ENCODE results near the gene SYT6.

Gene SYT6

DNA sequence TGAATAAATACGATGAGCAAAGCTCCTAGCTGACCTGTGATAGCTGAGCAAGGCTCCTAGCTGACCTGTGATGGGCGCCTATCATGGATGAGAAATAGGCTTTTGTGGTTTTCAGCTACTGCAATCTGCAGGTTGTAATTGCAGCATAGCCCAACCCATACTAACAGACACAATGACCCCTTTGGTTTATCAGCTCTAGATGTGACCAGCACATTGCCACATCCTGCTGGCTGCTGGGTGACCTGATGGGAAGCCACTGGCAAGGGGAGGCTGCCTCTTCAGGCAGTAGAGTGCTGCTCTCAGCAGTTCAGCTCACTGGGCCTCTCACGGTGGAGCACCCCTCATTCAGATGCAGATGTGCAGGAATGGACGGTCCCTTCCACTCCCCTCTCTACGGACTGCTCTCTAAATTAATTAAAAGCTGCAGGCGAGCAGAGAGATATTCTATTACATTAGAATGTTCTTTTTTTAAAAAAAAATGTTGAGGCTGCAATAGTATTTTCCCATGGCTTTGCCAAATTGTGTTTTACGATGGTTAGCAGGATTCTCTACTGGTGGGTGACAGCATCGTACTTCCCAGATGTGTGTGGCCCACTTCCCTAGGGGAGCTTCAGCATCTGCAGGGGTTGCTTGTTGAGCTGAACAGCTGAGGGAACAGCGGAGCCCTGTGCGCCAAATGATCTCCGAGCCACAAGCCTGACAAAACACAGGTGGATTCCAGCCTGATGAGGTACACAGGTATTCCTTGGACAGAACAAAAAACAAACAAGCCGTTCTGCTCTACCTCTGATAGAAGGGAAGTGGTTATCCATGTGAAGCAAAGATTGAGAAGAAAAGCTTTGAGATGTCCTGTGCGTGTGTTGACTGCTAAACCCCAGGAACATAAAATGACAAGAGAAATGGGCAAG is 65.0 kb downstream of the SYT6 start:
- no peak overlapping the region for H3K27ac ChIP-seq (ENCODE audit: low read length)
- no peaks in the 10 kb centered on the region for H3K9me3 ChIP-seq (ENCODE audit: control insufficient read depth in 1 of 2, low read length in 2 of 2)
- no peaks in the 10 kb centered on the region for H3K36me3 ChIP-seq (ENCODE audit: control insufficient read depth in 1 of 2, insufficient read depth in 2 of 2, low read length in 2 of 2)
- no peaks in the 10 kb centered on the region for H3K4me1 ChIP-seq (ENCODE audit: control insufficient read depth in 1 of 2, insufficient read depth in 2 of 2, low read length in 2 of 2)
- H3K4me3 ChIP-seq (ENCODE audit: low read depth in 1 of 2, low read length in 2 of 2) = no peak overlapping the region
- H3K27me3 ChIP-seq (ENCODE audit: low read depth, low read length) = no peaks in the 10 kb centered on the region

DNA sequence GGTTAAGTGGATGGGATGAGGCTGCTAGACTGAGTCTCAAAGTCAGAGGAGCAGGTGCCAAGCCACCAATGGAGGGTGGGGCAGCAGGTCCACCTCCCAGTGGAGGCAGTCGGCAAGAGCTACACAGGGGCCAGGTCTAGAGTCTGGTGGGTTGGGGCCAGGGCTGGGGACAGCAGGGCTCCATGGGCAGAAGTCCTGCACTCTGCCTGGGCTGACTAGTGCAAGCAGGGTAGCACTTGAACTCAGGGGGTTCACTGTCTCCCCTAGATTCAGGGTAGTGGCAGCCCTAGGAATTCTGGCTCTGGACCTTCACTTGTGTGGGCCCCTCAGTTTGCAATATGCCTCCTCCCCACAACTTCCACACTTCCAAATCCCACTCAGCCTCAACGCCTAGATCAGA is 66.2 kb downstream of the SYT6 start:
- Histone ChIP-seq H3K9me3 (ENCODE audit: control insufficient read depth in 1 of 2, low read length in 2 of 2) (no peaks in the 10 kb centered on the region), H3K4me3 (ENCODE audit: low read depth in 1 of 2, low read length in 2 of 2) (no peak overlapping the region), H3K27me3 (ENCODE audit: low read depth, low read length) (no peaks in the 10 kb centered on the region), H3K4me1 (ENCODE audit: control insufficient read depth in 1 of 2, insufficient read depth in 2 of 2, low read length in 2 of 2) (peaks cover 0 to under 1% of the 10 kb centered on the region in 2 donors), H3K36me3 (ENCODE audit: control insufficient read depth in 1 of 2, insufficient read depth in 2 of 2, low read length in 2 of 2) (no peaks in the 10 kb centered on the region), H3K27ac (ENCODE audit: low read length) (no peak overlapping the region)

DNA sequence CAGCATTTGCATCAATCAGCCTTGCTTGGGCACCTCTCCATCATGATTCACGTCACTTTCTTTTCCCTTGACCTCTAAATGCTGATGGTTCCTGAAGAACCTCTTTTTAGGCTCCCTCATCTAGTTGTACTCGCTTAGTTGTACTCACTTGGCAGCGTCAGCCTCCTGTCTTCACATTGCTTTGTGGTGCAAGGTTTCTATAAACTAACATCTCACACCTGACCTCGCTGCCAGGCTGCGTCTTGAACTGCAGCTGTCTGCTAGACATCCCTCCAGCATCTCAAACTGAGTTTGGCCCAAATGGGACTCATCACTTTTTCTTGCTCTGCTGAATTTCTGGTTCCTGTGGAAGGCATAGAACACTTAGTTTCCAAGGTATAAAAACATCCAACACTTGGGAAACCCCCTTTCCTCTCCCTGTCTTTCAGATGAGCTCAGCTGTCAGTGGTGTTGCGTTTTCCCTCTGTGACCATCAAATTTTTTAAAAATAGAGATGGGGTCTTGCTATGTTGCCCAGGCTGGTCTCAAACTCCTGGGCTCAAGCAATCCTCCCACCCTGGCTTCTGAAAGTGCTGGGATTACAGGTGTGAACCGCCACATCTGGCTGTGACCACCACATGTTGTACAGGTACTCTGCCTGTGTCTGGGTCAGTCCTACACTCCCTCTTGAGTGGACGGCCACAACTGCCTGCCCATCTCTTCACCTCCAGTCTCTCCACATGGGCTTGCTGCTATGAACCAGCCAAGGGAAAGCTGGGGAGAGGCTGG is 66.9 kb downstream of the SYT6 start:
- peaks cover 3 to 8% of the 10 kb centered on the region in 2 donors for H3K4me1 ChIP-seq (ENCODE audit: control insufficient read depth in 1 of 2, insufficient read depth in 2 of 2, low read length in 2 of 2)
- no peak overlapping the region for H3K4me3 ChIP-seq (ENCODE audit: low read depth in 1 of 2, low read length in 2 of 2)
- no peak overlapping the region for H3K27ac ChIP-seq (ENCODE audit: low read length)
- no peaks in the 10 kb centered on the region for H3K9me3 ChIP-seq (ENCODE audit: control insufficient read depth in 1 of 2, low read length in 2 of 2)
- H3K36me3 ChIP-seq (ENCODE audit: control insufficient read depth in 1 of 2, insufficient read depth in 2 of 2, low read length in 2 of 2) = no peaks in the 10 kb centered on the region
- H3K27me3 ChIP-seq (ENCODE audit: low read depth, low read length) = no peaks in the 10 kb centered on the region

DNA sequence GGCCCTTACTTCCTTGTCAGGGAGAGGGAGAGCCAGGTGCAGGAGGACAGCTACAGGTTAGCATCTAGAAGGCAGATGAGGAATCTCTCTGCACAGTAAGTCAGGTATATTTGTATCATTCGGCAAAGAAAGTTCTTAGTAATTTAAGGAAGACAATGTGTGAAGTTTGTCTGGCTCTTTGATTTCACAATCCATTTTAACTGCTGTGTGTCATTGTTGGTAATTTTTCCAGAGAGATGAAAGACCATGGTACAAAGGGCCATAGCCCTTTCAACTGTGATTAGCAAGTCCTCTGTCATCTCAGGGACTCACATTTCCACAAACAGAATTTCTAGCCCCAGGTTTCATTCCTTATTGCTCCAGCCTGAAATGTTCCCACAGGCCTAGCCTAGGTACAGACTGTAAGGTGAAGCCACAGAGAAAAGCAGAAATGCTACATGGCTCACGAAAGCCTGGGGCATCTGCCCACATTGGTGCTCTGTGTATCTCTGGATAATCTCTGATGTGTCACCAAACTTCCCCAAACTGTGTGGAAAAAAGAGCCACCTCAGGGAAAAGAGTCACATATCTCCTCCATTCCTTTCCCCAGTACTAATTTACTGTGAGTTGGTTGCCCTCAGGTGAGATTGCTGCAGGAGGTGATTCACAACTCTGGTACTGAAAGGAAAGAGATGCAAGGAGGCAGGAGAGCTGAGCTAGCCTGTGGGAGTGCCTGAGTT is 70.6 kb downstream of the SYT6 start:
- Histone ChIP-seq H3K36me3 (ENCODE audit: control insufficient read depth in 1 of 2, insufficient read depth in 2 of 2, low read length in 2 of 2) (no peaks in the 10 kb centered on the region), H3K27me3 (ENCODE audit: low read depth, low read length) (no peaks in the 10 kb centered on the region), H3K27ac (ENCODE audit: low read length) (no peak overlapping the region), H3K4me1 (ENCODE audit: control insufficient read depth in 1 of 2, insufficient read depth in 2 of 2, low read length in 2 of 2) (peaks cover 3 to 16% of the 10 kb centered on the region in 2 donors), H3K9me3 (ENCODE audit: control insufficient read depth in 1 of 2, low read length in 2 of 2) (no peaks in the 10 kb centered on the region), H3K4me3 (ENCODE audit: low read depth in 1 of 2, low read length in 2 of 2) (no peak overlapping the region)

DNA sequence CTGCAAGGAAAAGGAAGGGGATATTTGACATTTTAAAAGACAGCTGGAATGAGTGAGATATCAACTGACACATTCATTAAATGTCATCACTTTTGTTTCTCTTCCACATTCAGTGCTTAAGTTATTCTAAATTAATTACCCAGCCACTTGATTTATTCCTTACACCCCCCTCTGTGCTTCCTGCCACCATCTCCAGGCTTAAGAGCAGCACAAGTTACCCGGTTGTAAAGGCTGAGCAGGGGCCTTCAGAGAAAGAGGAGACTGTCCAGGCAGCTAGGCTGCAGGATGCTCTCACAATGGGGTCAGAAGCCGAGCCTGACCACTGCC is 71.4 kb downstream of the SYT6 start:
- no peaks in the 10 kb centered on the region for H3K27me3 ChIP-seq (ENCODE audit: low read depth, low read length)
- H3K9me3 ChIP-seq (ENCODE audit: control insufficient read depth in 1 of 2, low read length in 2 of 2) = no peaks in the 10 kb centered on the region
- no peak overlapping the region for H3K27ac ChIP-seq (ENCODE audit: low read length)
- no peaks in the 10 kb centered on the region for H3K36me3 ChIP-seq (ENCODE audit: control insufficient read depth in 1 of 2, insufficient read depth in 2 of 2, low read length in 2 of 2)
- H3K4me3 ChIP-seq (ENCODE audit: low read depth in 1 of 2, low read length in 2 of 2) = no peak overlapping the region
- H3K4me1 ChIP-seq (ENCODE audit: control insufficient read depth in 1 of 2, insufficient read depth in 2 of 2, low read length in 2 of 2) = peaks cover 3 to 16% of the 10 kb centered on the region in 2 donors

DNA sequence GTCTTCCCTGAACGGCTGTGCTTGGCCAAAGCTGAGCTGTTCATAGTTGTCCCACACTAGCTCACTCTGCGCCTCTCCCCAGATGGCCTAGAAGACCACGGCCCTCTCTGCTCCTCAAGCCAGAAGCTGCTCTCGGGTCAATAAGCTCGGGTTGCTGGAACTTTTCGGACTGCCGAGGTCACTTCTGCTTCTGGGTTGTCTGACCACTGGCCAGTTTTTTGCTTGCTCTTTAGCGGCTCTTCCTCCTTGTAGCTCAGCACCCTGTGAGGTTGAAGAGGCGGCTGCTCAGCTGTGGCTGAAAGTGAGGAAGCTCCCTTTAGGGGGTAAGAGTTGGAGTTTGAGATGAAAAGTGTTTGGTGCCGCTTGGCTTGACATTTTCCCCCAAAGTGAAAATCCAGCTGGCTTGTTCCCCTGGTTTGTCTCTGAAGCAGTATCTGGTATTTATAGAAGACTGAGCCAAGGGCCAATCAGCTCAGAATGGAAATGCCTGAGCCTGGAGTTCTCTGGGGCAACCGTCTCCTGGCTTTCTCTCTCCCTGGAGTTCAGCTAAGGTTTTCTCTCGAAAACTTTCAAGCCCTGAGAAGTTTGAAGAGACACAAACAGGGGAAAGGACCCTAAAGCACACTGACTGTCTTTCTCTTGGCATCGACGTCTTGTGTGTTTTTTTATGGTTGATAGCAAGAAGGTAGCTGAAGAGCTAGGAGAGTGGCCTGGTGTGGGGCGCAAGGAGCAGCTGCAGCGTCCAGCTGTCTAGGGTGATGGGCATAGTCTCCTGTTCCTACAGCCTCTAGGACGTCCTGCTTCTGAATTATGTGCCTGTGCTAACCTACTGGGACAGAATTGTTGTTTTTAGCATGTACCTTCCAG is 72.0 kb downstream of the SYT6 start:
- H3K27me3 ChIP-seq (ENCODE audit: low read depth, low read length) = no peaks in the 10 kb centered on the region
- H3K36me3 ChIP-seq (ENCODE audit: control insufficient read depth in 1 of 2, insufficient read depth in 2 of 2, low read length in 2 of 2) = no peaks in the 10 kb centered on the region
- H3K4me1 ChIP-seq (ENCODE audit: control insufficient read depth in 1 of 2, insufficient read depth in 2 of 2, low read length in 2 of 2) = peaks cover 3 to 16% of the 10 kb centered on the region in 2 donors
- no peak overlapping the region for H3K27ac ChIP-seq (ENCODE audit: low read length)
- no peak overlapping the region for H3K4me3 ChIP-seq (ENCODE audit: low read depth in 1 of 2, low read length in 2 of 2)
- H3K9me3 ChIP-seq (ENCODE audit: control insufficient read depth in 1 of 2, low read length in 2 of 2) = no peaks in the 10 kb centered on the region

DNA sequence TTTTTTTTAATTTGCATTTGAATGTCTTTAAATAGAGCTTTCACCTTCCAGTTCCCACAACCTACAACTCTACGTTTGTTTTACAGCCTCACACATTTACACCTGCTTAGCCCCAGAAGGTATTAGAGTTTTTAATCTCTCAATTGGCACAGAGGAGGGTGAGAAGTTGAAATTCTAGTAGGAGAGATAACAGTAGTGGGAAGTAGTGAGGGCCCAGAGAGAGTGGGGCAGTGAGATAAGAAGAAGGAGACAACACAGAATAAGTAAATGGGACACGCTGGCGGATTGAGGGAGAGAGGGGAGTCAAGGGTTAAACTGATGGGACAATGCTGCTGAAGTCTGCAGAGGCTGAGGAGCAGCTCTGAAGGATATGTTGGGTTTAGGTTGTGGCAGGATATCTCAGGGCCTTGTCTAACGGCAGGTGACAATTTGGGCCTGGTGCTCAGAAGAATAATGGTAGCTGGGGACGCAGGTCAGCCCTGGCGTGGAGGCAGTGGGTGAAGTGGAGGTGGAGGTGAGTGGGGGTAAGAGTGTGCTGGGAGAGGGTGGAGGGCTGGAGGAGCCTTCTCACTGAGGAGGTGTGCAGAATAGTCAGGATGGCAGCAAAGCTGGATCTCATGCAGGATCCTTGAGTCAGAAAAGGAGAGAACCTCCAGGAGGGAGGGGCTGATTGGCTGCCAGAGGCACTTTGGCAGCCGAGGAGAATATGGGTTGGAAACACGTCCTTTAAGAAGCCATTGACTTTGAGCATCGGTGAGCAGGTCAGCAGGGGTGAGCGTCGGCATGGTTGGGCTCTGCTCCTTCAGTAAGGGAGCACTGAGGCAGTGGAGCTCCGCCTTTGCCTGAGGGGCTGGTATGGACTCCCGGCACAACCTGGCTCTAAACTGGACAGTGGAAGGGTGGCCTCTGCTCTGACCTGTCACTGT is 72.9 kb downstream of the SYT6 start:
- Histone ChIP-seq H3K27me3 (ENCODE audit: low read depth, low read length) (no peaks in the 10 kb centered on the region), H3K9me3 (ENCODE audit: control insufficient read depth in 1 of 2, low read length in 2 of 2) (no peaks in the 10 kb centered on the region), H3K4me3 (ENCODE audit: low read depth in 1 of 2, low read length in 2 of 2) (no peak overlapping the region), H3K4me1 (ENCODE audit: control insufficient read depth in 1 of 2, insufficient read depth in 2 of 2, low read length in 2 of 2) (peaks cover 3 to 16% of the 10 kb centered on the region in 2 donors), H3K36me3 (ENCODE audit: control insufficient read depth in 1 of 2, insufficient read depth in 2 of 2, low read length in 2 of 2) (no peaks in the 10 kb centered on the region), H3K27ac (ENCODE audit: low read length) (no peak overlapping the region)

DNA sequence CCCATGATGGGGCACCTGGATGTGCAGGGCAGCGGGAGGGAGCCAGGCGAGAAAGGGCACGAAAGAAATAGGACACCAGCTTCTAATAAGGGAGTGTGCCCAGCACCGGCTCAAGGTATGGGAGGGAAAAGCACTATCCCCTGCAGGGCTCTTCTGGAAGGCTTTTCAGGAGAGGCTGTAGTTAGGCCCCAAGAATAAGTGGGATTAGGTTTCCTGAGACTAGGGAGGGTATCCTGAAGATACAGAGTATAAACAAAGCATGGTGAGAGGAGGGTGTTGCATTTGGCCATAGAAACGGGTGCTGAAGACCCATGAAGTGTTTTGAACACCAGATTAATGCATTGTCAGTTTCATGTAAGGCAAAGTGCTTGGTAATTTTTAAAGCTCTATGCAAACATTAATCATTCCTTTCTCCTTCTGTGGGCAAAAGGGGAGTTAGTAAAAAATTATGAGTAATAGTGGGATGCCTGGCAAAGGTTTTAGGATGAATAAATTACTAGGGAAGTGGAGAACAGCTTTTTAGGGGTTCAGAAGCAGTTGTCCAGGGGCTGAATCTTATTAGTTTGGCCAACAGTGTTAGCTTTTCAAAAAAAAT is 74.0 kb downstream of the SYT6 start:
- no peak overlapping the region for H3K27ac ChIP-seq (ENCODE audit: low read length)
- no peaks in the 10 kb centered on the region for H3K36me3 ChIP-seq (ENCODE audit: control insufficient read depth in 1 of 2, insufficient read depth in 2 of 2, low read length in 2 of 2)
- peaks cover 3 to 16% of the 10 kb centered on the region in 2 donors for H3K4me1 ChIP-seq (ENCODE audit: control insufficient read depth in 1 of 2, insufficient read depth in 2 of 2, low read length in 2 of 2)
- H3K27me3 ChIP-seq (ENCODE audit: low read depth, low read length) = no peaks in the 10 kb centered on the region
- H3K9me3 ChIP-seq (ENCODE audit: control insufficient read depth in 1 of 2, low read length in 2 of 2) = no peaks in the 10 kb centered on the region
- no peak overlapping the region for H3K4me3 ChIP-seq (ENCODE audit: low read depth in 1 of 2, low read length in 2 of 2)

DNA sequence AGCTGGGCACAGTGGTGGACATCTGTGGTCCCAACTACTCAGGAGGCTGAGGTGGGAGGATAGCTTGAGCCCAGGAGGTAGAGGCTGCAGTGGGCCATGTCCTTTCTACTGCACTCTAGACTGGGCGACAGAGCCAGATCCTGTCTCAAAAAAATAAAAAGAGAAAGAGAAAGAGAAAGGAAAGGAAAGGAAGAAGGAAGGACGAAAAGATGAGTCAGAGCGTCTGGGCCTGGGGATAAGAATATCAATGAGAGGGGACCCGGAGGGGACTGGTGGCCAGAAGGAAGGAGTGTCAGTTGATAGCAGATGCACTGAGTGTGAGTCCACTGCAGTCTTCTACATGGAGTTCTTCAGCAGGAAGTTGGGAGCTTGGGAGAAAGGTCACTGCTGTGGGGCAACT is 75.6 kb downstream of the SYT6 start:
- H3K36me3 ChIP-seq (ENCODE audit: control insufficient read depth in 1 of 2, insufficient read depth in 2 of 2, low read length in 2 of 2) = no peaks in the 10 kb centered on the region
- no peaks in the 10 kb centered on the region for H3K27me3 ChIP-seq (ENCODE audit: low read depth, low read length)
- peaks cover 3 to 16% of the 10 kb centered on the region in 2 donors for H3K4me1 ChIP-seq (ENCODE audit: control insufficient read depth in 1 of 2, insufficient read depth in 2 of 2, low read length in 2 of 2)
- no peak overlapping the region for H3K27ac ChIP-seq (ENCODE audit: low read length)
- H3K9me3 ChIP-seq (ENCODE audit: control insufficient read depth in 1 of 2, low read length in 2 of 2) = peaks cover 0 to 4% of the 10 kb centered on the region in 2 donors
- H3K4me3 ChIP-seq (ENCODE audit: low read depth in 1 of 2, low read length in 2 of 2) = no peak overlapping the region

DNA sequence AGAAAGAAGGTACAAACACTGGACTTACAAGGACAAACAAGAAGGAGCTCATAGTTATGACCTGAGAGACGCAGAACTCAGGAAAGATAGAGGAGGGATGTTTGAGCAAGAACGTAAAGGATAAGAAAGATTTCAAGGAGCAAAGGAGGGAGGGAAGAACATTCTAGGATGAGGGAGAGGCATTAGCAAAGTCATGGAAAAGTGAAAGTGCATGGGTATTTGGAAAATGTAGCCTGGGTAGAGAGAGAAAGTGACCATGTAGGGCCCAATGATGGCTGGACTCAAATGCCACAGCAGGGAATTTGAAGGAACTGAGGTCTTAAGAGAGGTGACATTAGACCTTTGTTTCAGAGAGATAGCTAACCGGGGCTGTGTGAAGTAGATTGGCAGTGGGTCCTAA is 76.5 kb downstream of the SYT6 start:
- Histone ChIP-seq H3K27me3 (ENCODE audit: low read depth, low read length) (no peaks in the 10 kb centered on the region), H3K9me3 (ENCODE audit: control insufficient read depth in 1 of 2, low read length in 2 of 2) (peaks cover 0 to 13% of the 10 kb centered on the region in 2 donors), H3K4me1 (ENCODE audit: control insufficient read depth in 1 of 2, insufficient read depth in 2 of 2, low read length in 2 of 2) (peaks cover 3 to 13% of the 10 kb centered on the region in 2 donors), H3K27ac (ENCODE audit: low read length) (no peak overlapping the region), H3K4me3 (ENCODE audit: low read depth in 1 of 2, low read length in 2 of 2) (no peak overlapping the region), H3K36me3 (ENCODE audit: control insufficient read depth in 1 of 2, insufficient read depth in 2 of 2, low read length in 2 of 2) (no peaks in the 10 kb centered on the region)
